ENCODE results near the gene RAC2. TPM values are rescaled to one million over a fixed set of nuclear protein-coding genes. Genes with fewer than 3 reads are reported as not detected.
"Not testable (repeated sequence)": the region's sequence is repeated elsewhere in the genome, so short reads cannot be mapped to it uniquely, and the experiment has no call there.

The RAC2 gene
- total RNA-seq, 1 donor from 2014 or later: 26.1 TPM

GRCh38 chr22:37256075-37256726, 12.1 kb upstream of the RAC2 start:
- DNase-seq (ENCODE audit: low spot score): no peak

DNA sequence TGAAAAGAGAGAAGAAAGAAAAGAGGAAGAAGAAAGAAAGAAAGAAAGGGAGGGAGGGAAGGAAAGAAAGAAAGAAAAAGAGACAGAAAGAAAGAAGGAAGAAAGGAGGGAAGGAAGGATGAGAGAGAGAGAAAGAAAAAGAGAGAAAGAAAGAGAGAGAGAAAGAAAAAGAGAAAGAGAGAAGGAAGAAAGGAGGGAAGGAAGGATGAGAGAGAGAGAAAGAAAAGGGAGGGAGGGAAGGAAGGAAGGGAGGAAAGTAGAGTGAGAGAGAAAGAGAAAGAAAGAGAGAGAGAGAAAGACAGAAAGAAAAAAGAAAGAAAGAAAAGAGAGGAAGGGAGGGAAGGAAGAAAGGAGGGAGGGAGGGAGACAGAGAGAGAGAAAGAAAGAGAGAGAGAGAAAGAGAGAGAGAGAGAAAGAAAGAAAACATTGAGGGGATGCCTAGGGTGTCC, 11.5 kb upstream of the RAC2 start:
- DNase-seq (ENCODE audit: low spot score): no peak

- no peak for DNase-seq (ENCODE audit: low spot score)
Measured at GRCh38 chr22:37254867-37255233, 10.8 kb upstream of the RAC2 start.

- DNase-seq (ENCODE audit: low spot score): no peak
Measured at GRCh38 chr22:37254209-37254866, 10.3 kb upstream of the RAC2 start.

DNA sequence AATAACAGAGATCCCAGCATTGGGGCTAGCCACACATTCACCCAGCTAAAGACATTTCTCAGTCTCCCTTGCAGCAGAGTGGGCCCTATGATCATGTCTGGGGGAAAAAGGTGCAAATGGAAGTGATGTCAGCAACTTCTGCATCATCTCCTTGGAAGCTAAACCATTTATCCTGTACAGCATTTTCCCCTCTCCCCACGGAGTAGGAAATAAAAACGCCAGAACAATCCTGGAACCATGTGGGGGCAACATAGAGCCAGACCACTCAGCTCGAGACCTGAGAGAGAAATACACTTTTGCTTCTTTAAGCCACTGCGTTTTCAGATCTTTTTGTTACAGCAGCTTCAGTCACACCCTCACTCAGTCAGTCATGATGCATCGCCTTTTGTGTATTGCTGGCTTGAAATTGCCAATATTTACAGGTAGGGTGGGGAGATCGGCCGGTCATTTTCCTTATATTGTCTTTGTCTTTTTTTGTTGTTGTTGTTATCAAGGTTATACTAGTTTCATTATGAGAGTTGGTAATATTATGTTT, 9.1 kb upstream of the RAC2 start:
- no peak for DNase-seq (ENCODE audit: low spot score)

GRCh38 chr22:37251836-37252235, 7.8 kb upstream of the RAC2 start:
- DNase-seq (ENCODE audit: low spot score): not testable (repeated sequence)

GRCh38 chr22:37249986-37250385, 5.9 kb upstream of the RAC2 start:
- DNase-seq (ENCODE audit: low spot score): no peak

GRCh38 chr22:37248251-37248650, 4.2 kb upstream of the RAC2 start:
- DNase-seq (ENCODE audit: low spot score): no peak

GRCh38 chr22:37245740-37246139, 1.7 kb upstream of the RAC2 start:
- DNase-seq (ENCODE audit: low spot score): no peak

GRCh38 chr22:37244922-37245722, 1.1 kb upstream of the RAC2 start:
- DNase-seq (ENCODE audit: low spot score): no peak

DNA sequence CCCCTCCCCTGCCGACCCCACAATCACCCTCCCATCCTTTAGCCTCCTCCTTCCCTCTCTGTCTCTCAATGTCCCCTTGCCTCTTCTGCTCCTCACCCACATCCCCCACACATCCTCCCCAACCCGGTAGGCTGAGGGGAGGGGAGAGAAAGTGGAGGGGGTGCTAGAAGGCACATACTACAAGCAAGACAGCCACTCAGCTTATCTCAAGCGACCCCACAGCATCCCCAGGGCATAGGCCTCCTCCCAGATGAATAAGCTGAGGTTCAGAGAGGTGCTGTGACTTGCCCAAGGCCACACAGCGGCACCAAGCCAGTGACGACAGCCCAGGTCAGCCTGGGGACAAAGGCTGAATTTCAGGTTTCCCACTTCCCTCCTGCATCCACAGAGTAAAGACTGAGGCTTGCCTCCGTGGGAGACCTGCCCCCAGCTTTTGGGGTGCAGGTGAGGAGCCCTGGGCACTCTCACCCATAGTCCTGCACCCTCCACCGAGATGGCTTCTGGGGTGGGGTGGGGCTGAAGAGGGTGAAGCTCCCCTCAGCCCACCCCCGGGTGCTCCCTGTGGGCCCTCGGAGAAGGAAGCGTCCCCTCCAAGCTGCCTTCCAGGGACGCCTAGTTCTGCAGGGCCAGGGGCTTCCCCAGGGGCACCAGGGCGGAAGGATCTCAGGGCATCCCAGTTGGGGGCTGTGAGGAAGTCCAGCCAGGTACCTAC, 511 bp downstream of the RAC2 start:
- no peak for DNase-seq (ENCODE audit: low spot score)

DNA sequence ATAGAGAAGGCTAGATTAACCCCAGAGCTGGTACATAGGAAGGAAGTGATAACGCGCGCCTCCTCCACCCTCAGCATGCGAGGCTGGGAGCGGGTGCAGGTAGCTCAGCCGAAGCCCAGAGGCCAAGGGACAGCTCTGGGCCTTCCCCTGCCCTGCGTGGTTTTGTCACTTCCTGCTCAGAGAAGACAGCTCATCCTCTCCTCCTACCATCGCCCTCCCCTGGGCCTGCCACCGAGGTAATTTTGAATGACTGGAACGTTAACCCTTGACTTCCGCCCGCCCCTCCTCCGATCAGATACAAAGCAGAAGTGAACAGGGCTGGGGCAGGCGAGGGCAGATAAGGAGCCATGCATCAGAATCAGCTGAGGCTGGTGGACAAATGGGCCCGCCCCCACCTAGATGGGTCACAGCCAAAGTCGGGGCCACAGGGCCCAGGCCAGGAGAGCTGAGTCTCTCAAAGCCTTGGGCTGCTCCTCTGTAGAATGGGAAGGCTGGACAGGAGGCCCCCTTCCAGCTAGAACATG, 1.6 kb downstream of the RAC2 start:
- no peak for DNase-seq (ENCODE audit: low spot score)

DNA sequence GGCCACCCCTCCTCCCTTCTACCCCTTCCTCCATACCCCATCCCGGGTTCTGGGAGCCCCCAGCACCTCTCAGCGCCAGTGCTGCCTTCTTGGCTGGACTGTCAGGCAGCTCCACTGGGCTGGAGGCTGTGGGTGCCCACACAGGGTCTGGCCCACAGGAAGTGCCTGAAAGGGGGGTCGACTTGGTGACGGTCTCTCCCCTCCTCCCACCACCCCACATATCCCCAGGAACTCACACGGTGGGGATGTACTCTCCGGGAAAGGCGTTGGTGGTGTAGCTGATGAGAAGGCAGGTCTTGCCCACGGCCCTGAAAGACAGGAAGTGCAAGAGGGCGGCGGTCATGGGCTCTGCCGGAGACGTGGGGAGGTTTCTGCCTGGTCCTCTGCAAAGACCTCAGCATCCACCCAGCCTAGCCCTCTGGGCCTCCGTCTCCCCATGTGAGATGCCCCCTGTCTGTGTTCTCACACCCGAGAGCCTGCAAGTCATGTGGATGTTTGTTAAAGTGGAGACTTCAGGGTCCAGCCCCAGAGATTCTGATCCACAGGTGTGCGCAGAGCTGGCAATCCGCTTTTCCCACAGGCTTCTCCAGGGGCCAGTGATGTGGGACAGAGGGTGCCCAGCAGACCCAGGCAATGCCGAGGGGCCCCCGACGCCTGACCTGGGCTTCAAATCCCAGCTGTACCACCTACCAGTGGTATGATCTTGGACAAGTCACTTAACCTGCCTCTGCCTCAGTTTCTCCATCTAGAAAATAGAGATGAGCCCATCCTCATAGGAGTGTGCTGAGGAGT, 2.5 kb downstream of the RAC2 start:
- no peak for DNase-seq (ENCODE audit: low spot score)

DNA sequence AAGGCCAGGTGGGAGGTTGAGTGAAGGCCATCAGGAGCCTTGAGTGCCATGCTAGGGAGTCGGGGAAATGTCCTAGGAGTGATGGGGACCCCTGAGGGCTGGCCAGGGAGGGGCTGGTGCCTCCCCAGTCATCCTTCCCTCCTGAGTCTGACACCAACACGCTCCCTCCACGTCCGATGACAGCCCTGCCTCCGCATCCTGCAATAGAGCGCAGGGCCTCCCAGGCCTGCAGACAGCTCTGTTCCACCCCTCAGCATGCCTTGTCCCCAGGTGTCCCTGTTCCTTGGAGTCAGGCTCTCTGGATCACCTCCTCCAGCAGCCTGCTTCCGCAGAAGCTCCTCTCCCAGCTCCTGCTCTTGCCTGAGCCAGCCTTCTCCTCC, 3.1 kb downstream of the RAC2 start:
- DNase-seq (ENCODE audit: low spot score): no peak

GRCh38 chr22:37240240-37240940, 3.7 kb downstream of the RAC2 start:
- no peak for DNase-seq (ENCODE audit: low spot score)

GRCh38 chr22:37239336-37240239, 4.5 kb downstream of the RAC2 start:
- DNase-seq (ENCODE audit: low spot score): no peak

- no peak for DNase-seq (ENCODE audit: low spot score)
Measured at GRCh38 chr22:37237371-37238268, 6.4 kb downstream of the RAC2 start.
